CD4-positive, alpha-beta memory T cell (primary cell): ENCODE data around the gene CACNA2D4. TPM values are rescaled to one million over a fixed set of nuclear protein-coding genes. Genes with fewer than 3 reads are reported as not detected.
"Not testable (repeated sequence)": the region's sequence is repeated elsewhere in the genome, so short reads cannot be mapped to it uniquely, and the experiment has no call there.

Source experiments
- CTCF ChIA-PET: fragments of 350-600 bp; sonication (Branson Sonifier 250); formaldehyde crosslinking; loops from one replicate; lab custom pipeline; 2021; ENCODE audit warnings: inconsistent platforms; ENCODE audit not compliant: partially characterized antibody; lab: Charles Lee
- POLR2A ChIA-PET: fragments of 350-600 bp; sonication (Branson Sonifier 250); formaldehyde crosslinking; loops from one replicate; lab custom pipeline; 2021; ENCODE audit not compliant: partially characterized antibody; lab: Charles Lee
- DNase-seq, 5 donors: peaks; one replicate each; pipeline versions ENCODE4 v3.0.0 to v3.0.0-alpha.2; 2020 to 2022; ENCODE audit warnings: mixed read lengths in 1 of 5
- H3K27ac ChIP-seq: one replicate; pipeline ENCODE4 v1.7.0; 2013; ENCODE audit warnings: low read depth, low read length
- H3K27me3 ChIP-seq: 2 replicates; pipeline ENCODE4 v1.7.0; 2013; ENCODE audit warnings: mild to moderate bottlenecking, low read length, moderate library complexity; ENCODE audit not compliant: insufficient read depth
- H3K36me3 ChIP-seq: 2 replicates; pipeline ENCODE4 v1.7.0; 2013; ENCODE audit warnings: mild to moderate bottlenecking, low read length, moderate library complexity; ENCODE audit not compliant: insufficient read depth
- H3K4me1 ChIP-seq: 2 replicates; pipeline ENCODE4 v1.7.0; 2013; ENCODE audit warnings: mild to moderate bottlenecking, low read length, moderate library complexity; ENCODE audit not compliant: insufficient read depth
- H3K4me3 ChIP-seq, 2 donors: one replicate each; pipeline ENCODE4 v1.7.0; 2013; ENCODE audit warnings: low read length in 2 of 2, mild to moderate bottlenecking in 1 of 2
- H3K9me3 ChIP-seq, 2 donors: one replicate each; pipeline ENCODE4 v1.7.0; 2013; ENCODE audit warnings: low read length in 2 of 2, control low read depth in 1 of 2; ENCODE audit not compliant: control insufficient read depth in 1 of 2
- H3K27ac Mint-ChIP-seq, 7 donors: one replicate each; pipeline ENCODE4 v1.8.0; 2020 to 2021; ENCODE audit warnings: mixed read lengths in 7 of 7, mild to moderate bottlenecking in 6 of 7, inconsistent platforms in 3 of 7, moderate library complexity in 3 of 7
- H3K27me3 Mint-ChIP-seq, 2 donors: one replicate each; pipeline ENCODE4 v1.8.0; 2020 to 2021; ENCODE audit warnings: mixed read lengths in 2 of 2
- H3K36me3 Mint-ChIP-seq, 2 donors: one replicate each; pipeline ENCODE4 v1.8.0; 2020 to 2021; ENCODE audit warnings: mixed read lengths in 2 of 2, inconsistent platforms in 1 of 2, mild to moderate bottlenecking in 1 of 2
- H3K4me1 Mint-ChIP-seq, 4 donors: one replicate each; pipeline ENCODE4 v1.8.0; 2020 to 2021; ENCODE audit warnings: mixed read lengths in 4 of 4, mild to moderate bottlenecking in 1 of 4
- H3K4me3 Mint-ChIP-seq, 8 donors: one replicate each; pipeline ENCODE4 v1.8.0; 2020 to 2021; ENCODE audit warnings: mixed read lengths in 8 of 8, mild to moderate bottlenecking in 7 of 8, moderate library complexity in 6 of 8, inconsistent platforms in 3 of 8
- H3K9me3 Mint-ChIP-seq, 8 donors: one replicate each; pipeline ENCODE4 v1.8.0; 2020 to 2021; ENCODE audit warnings: mixed read lengths in 8 of 8, mild to moderate bottlenecking in 5 of 8, inconsistent platforms in 3 of 8, moderate library complexity in 1 of 8
- intact Hi-C: fragments of 100-400 bp; cut with micrococcal nuclease; formaldehyde crosslinking; loops from one replicate; pipeline ENCODE4 v1.15.1; 2023
- polyA plus RNA-seq, 2 donors: library from polyadenylated mRNA; unstranded; fragments of 300-500 nt; fragmentation: Illumina TruSeq; gene quantifications; one replicate each; pipeline ENCODE4 v1.2.3, GENCODE V29; 2021
- total RNA-seq, 2 experiments: library from RNA; stranded (reverse); gene quantifications; one replicate each; pipeline ENCODE4 v1.2.3, GENCODE V29; 2021

The CACNA2D4 gene
- total and polyA plus RNA-seq, 4 experiments from 2014 or later, result 12.4 to 19.2 (median 14.6) TPM

DNA sequence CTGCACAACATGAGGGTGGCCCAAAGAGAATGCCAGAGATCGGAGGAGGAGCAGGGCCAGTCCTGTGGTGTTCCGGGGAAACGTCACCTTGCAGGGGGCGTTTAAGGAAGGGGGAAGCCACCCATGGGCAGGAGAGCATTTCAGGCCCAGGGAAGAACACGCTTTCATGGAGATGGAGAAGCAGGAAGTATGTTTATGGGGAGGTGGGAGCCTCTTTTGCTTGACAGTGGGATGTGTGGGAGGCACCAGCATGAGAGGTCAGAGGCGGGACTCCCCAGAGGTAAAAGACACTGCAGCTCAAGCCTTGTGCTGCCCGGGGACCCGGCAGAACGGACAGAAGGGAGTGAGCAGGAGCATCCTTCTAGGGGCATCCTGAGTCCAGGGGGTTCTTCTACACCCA lies 99.4 kb downstream of the CACNA2D4 start:
- Histone ChIP-seq H3K27me3 (no peaks in the 10 kb centered on the region), H3K9me3 (no peaks in the 10 kb centered on the region), H3K36me3 (no peaks in the 10 kb centered on the region), H3K4me1 (no peaks in the 10 kb centered on the region), H3K27ac (no peak overlapping the region), H3K4me3 (no peak overlapping the region)
- Mint-ChIP-seq H3K27me3 (peaks cover 30 to 31% of the 10 kb centered on the region in 2 donors), H3K36me3 (no peaks in the 10 kb centered on the region), H3K27ac (peak overlapping the region in 1 of 7 donors; percentile 55), H3K9me3 (peaks cover 0 to 1% (median 0%) of the 10 kb centered on the region in 8 donors), H3K4me1 (peaks cover 0 to 5% (median 4%) of the 10 kb centered on the region in 4 donors), H3K4me3 (no peak overlapping the region)
- ChIA-PET CTCF (no interaction called here), POLR2A (no interaction called here)
- intact Hi-C loops, result no loop called here
- DNase-seq, result no peak

DNA sequence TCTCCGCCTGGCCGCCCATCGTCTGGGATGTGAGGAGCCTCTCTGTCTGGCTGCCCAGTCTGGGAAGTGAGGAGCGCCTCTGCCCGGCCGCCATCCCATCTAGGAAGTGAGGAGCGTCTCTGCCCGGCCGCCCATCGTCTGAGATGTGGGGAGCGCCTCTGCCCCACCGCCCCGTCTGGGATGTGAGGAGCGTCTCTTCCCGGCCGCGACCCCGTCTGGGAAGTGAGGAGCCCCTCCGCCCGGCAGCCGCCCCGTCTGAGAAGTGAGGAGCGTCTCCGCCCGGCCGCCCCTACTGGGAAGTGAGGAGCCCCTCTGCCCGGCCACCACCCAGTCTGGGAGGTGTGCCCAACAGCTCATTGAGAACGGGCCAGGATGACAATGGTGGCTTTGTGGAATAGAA lies 100.5 kb downstream of the CACNA2D4 start:
- intact Hi-C loops, H3K27me3 ChIP-seq, H3K27ac ChIP-seq, H3K9me3 ChIP-seq, H3K4me1 Mint-ChIP-seq, H3K36me3 Mint-ChIP-seq, H3K9me3 Mint-ChIP-seq, CTCF ChIA-PET, H3K36me3 ChIP-seq, H3K4me1 ChIP-seq, POLR2A ChIA-PET, H3K4me3 ChIP-seq, H3K27ac Mint-ChIP-seq, H3K4me3 Mint-ChIP-seq, DNase-seq: not testable (repeated sequence)
- peaks cover 27 to 28% of the 10 kb centered on the region in 2 donors for H3K27me3 Mint-ChIP-seq

GRCh38 chr12:1816730-1817348 lies 101.6 kb downstream of the CACNA2D4 start:
- Histone ChIP-seq H3K4me1 (peaks cover 6% of the 10 kb centered on the region), H3K27me3 (no peaks in the 10 kb centered on the region), H3K4me3 (no peak overlapping the region), H3K9me3 (no peaks in the 10 kb centered on the region), H3K36me3 (no peaks in the 10 kb centered on the region), H3K27ac (no peak overlapping the region)
- DNase-seq, result no peak
- POLR2A ChIA-PET, result no interaction called here
- Mint-ChIP-seq H3K36me3 (no peaks in the 10 kb centered on the region), H3K4me1 (peaks cover 0 to 16% (median 6%) of the 10 kb centered on the region in 4 donors), H3K27me3 (peaks cover 21 to 24% of the 10 kb centered on the region in 2 donors), H3K9me3 (peaks cover 0 to 1% (median 0%) of the 10 kb centered on the region in 8 donors), H3K27ac (no peak overlapping the region), H3K4me3 (no peak overlapping the region)
- intact Hi-C loops, result no loop called here
- CTCF ChIA-PET, result interaction anchor here (3.5 kb wide), 1 partner anchor 123 kb away, joined by 19 read pairs; no protein-coding TSS in a partner anchor

- intact Hi-C loops, result no loop called here
- H3K27ac Mint-ChIP-seq, result peak overlapping the region in 1 of 7 donors; percentile 30
- H3K4me3 ChIP-seq, result no peak overlapping the region
- peaks cover 0 to 1% (median 0%) of the 10 kb centered on the region in 8 donors for H3K9me3 Mint-ChIP-seq
- peaks cover 9% of the 10 kb centered on the region for H3K4me1 ChIP-seq
- peaks cover 0 to 22% (median 6%) of the 10 kb centered on the region in 4 donors for H3K4me1 Mint-ChIP-seq
- no peak overlapping the region for H3K27ac ChIP-seq
- POLR2A ChIA-PET, result no interaction called here
- DNase-seq, result no peak
- no peaks in the 10 kb centered on the region for H3K27me3 ChIP-seq
- CTCF ChIA-PET, result interaction anchor here (3.5 kb wide), 1 partner anchor 124 kb away, joined by 19 read pairs; no protein-coding TSS in a partner anchor
- H3K4me3 Mint-ChIP-seq, result no peak overlapping the region
- H3K36me3 ChIP-seq, result no peaks in the 10 kb centered on the region
- H3K9me3 ChIP-seq, result no peaks in the 10 kb centered on the region
- H3K36me3 Mint-ChIP-seq, result no peaks in the 10 kb centered on the region
- H3K27me3 Mint-ChIP-seq, result peaks cover 21 to 24% of the 10 kb centered on the region in 2 donors
Measured at GRCh38 chr12:1815814-1816729, 102.4 kb downstream of the CACNA2D4 start.

GRCh38 chr12:1815108-1815507 lies 103.3 kb downstream of the CACNA2D4 start:
- H3K36me3 ChIP-seq, result no peaks in the 10 kb centered on the region
- no peak overlapping the region for H3K4me3 ChIP-seq
- intact Hi-C loops, result no loop called here
- ChIA-PET POLR2A (no interaction called here), CTCF (interaction anchor here (0.7 to 3.5 kb wide), 2 partner anchors 125 to 128 kb away, joined by 3 to 19 read pairs; no protein-coding TSS in a partner anchor)
- no peaks in the 10 kb centered on the region for H3K9me3 ChIP-seq
- peaks cover 17% of the 10 kb centered on the region for H3K4me1 ChIP-seq
- H3K27me3 ChIP-seq, result no peaks in the 10 kb centered on the region
- peaks cover 0 to 4% (median 0%) of the 10 kb centered on the region in 8 donors for H3K9me3 Mint-ChIP-seq
- H3K27ac Mint-ChIP-seq, result no peak overlapping the region
- H3K27me3 Mint-ChIP-seq, result peaks cover 14 to 17% of the 10 kb centered on the region in 2 donors
- no peak overlapping the region for H3K4me3 Mint-ChIP-seq
- no peaks in the 10 kb centered on the region for H3K36me3 Mint-ChIP-seq
- H3K27ac ChIP-seq, result no peak overlapping the region
- peaks cover 3 to 28% (median 9%) of the 10 kb centered on the region in 4 donors for H3K4me1 Mint-ChIP-seq
- no peak for DNase-seq

DNA sequence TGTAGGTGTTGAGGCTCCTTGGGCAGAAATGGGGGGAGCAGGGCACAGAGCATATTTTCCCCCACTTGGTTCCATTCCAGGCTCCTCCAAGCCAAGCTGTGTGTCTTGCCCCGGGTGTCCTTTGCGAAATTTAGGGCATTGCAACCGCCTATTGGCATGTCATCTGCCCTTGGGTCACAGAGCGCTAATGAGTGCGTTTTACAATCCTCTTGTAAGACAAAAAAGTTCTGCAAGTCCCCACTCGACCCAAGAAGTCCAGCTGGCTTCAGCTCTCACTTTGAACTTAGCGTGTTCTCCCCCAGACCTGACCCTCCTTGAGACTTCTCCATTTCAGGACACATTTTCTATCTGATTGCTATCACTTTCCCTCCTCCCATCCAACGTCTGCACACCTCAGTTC lies 104.2 kb downstream of the CACNA2D4 start:
- H3K4me3 ChIP-seq, result no peak overlapping the region
- intact Hi-C loops, result loop anchor here (5.0 kb wide), 1 partner anchor 103 kb away; the partner anchor contains the start of gene CACNA2D4
- H3K27ac ChIP-seq, result no peak overlapping the region
- Mint-ChIP-seq H3K4me1 (peaks cover 3 to 35% (median 9%) of the 10 kb centered on the region in 4 donors), H3K4me3 (no peak overlapping the region), H3K9me3 (peaks cover 0 to 4% (median 0%) of the 10 kb centered on the region in 8 donors), H3K27me3 (peaks cover 6 to 9% of the 10 kb centered on the region in 2 donors), H3K36me3 (no peaks in the 10 kb centered on the region), H3K27ac (peak overlapping the region in 1 of 7 donors; percentile 68)
- H3K27me3 ChIP-seq, result no peaks in the 10 kb centered on the region
- POLR2A ChIA-PET, result no interaction called here
- H3K4me1 ChIP-seq, result peaks cover 20% of the 10 kb centered on the region
- no peaks in the 10 kb centered on the region for H3K36me3 ChIP-seq
- CTCF ChIA-PET, result interaction anchor here (3.5 kb wide), 1 partner anchor 125 kb away, joined by 19 read pairs; no protein-coding TSS in a partner anchor
- DNase-seq, result no peak
- H3K9me3 ChIP-seq, result no peaks in the 10 kb centered on the region
